GM19463 (cell line): ENCODE results near the gene IDUA.

Source experiments
- ATAC-seq: cut with Tn5 transposase; IDR thresholded peaks from one replicate; pipeline ENCODE4 v1.9.1; 2021; ENCODE audit warnings: mild to moderate bottlenecking, moderate library complexity; ENCODE audit not compliant: unreplicated experiment

Gene IDUA

DNA sequence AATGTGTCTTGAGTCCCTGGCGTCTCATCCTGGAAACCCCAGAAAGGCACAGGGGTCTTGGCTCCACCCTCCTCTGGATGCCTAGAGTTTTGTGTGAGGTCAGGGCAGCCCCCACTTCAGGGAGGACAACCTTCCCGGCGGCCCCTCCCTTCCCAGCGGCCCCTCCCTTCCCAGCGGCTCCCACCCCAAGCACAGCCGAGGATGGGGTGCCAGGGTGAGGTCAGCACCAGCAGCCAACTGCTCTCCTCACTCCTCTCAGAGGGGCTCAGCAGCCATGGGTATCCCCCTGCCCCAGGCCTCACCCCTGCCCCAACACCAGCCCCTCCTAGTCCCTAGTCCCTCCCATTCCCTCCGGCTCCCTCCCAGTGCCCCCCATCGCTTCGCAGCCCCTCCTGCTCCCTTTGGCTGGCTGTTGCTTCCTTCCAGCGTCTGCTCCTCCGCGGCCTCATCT, 30.9 kb upstream of the IDUA start:
- no peak for ATAC-seq

DNA sequence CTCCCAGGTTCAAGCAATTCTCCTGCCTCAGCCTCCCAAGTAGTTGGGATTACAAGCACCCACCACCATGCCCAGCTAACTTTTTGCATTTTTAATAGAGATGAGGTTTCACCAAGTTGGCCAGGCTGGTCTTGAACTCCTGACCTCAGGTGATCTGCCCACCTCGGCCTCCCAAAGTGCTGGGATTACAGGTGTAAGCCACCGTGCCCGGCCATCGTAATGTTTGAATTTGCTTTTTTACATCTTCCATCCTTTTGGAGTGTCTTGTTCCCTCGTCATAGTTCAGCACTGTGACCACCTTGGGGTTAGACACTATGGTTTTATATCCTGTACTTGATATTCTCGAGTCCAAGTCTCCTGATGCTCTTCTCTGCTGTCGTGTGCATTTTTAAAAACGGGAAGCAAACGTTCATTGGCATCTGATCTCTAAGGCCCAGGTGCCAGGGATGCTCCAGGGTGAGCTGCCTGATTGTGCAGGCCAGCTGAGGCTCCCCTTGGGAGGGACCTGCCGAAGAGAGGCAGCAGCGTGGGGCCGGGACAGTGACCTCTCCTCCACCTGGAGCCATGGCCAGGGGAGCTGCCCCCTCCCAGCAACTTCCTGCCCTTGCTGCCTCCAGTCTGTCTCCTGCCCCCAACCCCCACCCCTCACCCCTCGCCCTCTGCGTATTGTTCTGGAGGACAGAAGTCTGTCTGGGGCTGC, 30.2 kb upstream of the IDUA start:
- no peak for ATAC-seq

DNA sequence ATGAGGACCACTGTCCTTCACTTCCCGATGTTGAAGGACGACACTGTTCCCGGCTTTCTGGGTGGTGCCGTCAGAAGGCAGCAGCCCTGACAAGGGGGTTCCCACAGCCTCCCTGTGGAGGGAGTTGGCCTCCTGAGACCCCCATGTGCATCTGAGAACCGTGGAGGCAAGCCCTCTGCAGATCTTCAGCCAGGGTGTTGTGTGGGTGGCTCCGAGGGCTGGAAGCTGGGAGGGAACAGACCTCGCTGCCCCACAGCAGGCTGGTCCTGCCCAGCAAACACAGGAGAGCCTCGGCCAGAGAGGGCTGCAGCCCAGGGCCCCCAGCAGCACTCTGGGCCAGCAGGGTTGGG, 29.6 kb upstream of the IDUA start:
- no peak for ATAC-seq

DNA sequence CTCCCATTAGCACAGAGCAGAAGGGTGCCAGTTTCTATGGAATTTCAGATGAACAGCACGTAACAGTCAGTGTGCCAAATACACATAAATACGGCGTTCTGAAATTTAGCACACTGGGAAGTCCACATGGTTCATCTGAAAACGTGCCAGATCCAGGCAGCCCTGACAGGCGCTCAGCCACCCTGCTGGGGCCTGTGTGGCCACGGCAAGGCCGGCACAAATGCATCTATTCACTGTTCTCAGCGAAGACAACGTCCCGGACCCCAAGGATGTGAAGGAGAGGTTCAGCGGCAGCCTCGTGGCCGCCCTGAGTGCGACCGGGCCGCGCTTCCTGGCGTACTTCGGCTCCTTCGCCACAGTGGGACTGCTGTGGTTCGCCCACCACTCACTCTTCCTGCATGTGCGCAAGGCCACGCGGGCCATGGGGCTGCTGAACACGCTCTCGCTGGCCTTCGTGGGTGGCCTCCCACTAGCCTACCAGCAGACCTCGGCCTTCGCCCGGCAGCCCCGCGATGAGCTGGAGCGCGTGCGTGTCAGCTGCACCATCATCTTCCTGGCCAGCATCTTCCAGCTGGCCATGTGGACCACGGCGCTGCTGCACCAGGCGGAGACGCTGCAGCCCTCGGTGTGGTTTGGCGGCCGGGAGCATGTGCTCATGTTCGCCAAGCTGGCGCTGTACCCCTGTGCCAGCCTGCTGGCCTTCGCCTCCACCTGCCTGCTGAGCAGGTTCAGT, 29.1 kb upstream of the IDUA start:
- no peak for ATAC-seq

DNA sequence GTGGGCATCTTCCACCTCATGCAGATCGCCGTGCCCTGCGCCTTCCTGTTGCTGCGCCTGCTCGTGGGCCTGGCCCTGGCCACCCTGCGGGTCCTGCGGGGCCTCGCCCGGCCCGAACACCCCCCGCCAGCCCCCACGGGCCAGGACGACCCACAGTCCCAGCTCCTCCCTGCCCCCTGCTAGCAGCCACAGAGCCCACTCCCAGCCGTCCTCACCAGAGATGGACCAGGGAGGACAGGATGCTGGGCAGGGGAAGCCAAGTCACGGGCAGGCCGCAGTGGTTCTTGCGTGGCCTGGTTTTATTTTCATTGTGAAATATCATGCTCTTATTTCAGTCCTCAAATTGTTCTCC, 28.6 kb upstream of the IDUA start:
- no peak for ATAC-seq

DNA sequence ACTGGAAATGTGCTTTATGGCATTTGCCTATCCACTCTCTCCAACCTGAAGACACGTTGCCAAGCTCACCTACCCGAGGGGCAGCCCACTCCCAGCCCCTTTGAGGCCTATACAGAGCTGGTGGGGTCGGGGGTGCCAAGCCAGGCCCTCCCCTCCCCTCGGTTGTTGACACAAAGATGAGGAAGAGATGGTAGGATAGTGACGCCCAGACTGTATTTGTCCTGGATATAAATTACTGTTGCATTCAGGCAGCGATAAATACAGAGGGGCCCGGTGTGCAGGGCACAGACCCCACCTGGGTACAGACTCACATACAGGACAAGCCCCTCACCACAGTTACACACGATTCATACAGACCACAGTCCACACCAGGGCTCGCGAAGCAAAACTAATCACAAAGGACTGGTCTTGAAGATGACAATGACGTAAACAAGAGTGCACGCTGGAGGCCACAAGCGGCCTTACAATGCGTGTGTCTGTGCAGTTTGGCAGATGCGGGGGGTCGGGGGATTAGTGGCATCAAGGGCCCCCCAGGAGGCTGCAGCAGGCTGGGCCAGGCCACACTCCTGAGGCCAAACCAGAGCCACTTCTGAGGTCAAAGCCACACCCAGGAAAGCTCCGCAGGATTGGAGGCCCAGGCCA, 28.0 kb upstream of the IDUA start:
- no peak for ATAC-seq

DNA sequence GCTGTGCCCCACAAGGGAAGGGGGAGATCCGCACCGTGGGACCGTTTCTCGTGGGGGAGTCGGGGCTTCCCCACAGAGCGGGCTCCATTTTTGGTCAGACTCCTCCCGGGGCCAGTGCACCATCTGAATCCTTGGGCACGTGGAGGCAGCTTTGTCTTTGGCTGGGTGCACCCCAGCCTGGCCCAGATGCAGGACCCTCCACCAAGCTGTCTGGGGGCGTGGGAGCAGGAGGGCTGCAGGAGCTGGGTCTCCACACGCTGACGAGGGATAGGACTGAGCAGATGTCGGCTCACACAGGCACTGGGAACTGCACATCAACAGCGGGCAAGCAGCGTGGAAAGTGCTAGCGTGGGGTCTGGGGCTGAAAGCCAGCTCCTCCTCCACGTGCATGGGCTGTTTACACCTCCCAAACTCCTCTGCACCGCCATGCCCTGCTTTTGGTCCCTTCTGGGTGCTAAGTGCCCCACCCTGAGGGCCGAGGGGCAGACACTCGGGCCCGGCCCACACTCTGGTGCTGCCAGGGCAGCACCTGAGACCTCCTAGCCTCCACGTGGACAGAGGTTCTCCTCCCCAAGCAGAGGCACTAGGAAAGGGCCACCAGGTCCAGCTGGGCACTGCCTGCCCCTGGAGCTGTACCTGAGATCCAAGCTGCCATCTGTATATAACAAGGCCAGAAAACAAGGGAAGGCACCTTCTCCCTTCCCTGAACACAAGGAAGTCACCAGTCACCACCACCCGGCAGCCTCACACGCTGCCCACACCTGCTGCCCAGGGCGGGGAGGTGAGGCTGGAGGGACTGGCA, 27.3 kb upstream of the IDUA start:
- ATAC-seq: no peak

DNA sequence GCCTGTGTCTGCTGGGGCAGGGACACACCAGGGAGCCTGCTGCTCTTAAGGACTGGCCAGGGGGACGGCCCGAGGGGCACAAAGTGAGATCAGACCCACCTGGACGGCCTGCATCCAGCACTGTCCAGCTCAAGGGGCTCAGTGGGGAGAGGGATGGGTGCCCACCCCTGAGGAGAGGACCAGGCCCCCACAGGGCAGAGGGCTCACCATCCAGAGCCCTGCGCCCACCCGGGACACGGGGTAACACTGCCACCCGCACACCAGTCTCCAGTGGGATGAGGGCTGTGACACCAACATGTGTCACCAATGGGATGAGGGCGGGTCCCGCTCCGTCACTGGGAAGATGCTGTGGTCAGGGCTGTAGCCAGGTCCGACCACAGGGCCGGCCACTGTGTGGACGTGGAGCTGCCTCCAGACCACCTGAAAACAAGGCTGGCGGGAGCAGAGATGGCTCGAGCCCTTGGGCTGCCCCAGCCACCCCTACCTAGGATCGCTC, 26.7 kb upstream of the IDUA start:
- ATAC-seq: no peak

DNA sequence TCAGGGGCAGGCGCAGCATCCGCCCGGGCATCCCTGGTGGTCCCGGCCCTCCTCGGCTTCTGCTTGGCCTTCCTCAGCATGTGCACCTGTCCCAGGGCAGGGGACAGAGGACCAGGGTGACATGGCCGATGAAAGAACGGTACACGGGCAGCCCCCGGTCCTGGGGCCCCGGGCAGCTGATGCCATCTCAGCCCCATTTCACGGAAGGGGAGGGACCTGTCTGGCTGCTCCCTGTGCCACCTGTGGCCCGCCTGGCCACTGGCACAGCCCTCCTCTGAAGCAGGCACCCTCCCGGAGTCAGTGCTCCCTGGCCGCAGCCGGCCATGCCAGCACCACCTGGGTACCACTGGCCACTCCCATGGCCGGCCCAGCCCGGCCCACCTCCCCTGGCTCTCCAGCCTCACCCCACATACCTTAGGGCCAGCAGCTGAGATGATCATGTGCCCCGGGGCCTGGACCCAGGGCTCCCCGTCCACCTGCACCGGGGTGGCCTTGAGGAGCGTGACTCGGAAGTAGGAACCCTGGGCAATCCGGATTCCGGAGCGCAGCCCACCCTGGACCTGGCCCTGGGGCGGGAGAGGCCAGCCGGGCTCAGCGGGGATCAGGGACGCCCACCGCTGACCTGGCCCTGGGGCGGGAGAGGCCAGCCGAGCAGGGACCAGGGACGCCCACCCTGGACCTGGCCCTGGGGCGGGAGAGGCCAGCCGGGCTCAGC, 26.1 kb upstream of the IDUA start:
- ATAC-seq: no peak

DNA sequence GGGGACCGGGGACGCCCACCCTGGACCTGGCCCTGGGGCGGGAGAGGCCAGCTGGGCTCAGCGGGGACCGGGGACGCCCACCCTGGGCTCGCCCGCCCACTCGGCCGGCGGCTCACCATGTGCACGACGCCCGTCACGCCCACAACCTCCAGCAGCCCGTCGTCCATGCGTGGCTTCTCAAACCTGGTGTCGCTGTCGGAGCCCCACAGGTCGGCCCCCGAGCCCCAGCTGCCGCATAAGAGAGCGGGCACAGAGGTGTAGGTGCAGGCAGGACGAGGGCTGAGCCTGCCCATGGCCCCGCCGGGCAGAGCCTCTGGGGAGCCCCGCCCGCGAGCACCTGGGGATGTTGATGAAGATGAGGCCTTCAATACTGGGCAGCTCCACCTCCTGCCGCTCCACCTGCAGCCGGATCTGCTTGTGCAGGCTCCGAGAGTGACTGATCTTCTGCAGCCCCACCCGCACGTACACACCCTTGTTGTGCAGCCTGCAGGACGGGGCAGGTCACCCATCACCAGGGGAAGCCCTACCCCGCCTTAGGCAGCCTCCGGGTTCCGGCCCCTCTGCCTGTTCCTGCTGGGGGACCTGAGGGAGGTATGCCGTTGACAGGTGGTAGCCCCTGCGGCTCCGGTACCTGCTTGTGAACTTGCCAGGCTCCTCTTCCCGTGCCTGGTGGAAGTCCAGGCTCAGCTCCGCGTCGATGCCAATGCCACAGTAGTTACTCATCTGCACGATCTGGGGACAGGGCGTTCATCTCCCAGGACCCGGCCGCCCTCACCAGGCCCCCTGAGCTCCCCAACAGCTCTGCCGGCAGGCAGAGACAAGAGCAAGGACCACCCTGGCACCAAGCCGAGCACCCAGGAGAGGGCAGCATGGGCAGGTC, 25.3 kb upstream of the IDUA start:
- ATAC-seq: no peak

DNA sequence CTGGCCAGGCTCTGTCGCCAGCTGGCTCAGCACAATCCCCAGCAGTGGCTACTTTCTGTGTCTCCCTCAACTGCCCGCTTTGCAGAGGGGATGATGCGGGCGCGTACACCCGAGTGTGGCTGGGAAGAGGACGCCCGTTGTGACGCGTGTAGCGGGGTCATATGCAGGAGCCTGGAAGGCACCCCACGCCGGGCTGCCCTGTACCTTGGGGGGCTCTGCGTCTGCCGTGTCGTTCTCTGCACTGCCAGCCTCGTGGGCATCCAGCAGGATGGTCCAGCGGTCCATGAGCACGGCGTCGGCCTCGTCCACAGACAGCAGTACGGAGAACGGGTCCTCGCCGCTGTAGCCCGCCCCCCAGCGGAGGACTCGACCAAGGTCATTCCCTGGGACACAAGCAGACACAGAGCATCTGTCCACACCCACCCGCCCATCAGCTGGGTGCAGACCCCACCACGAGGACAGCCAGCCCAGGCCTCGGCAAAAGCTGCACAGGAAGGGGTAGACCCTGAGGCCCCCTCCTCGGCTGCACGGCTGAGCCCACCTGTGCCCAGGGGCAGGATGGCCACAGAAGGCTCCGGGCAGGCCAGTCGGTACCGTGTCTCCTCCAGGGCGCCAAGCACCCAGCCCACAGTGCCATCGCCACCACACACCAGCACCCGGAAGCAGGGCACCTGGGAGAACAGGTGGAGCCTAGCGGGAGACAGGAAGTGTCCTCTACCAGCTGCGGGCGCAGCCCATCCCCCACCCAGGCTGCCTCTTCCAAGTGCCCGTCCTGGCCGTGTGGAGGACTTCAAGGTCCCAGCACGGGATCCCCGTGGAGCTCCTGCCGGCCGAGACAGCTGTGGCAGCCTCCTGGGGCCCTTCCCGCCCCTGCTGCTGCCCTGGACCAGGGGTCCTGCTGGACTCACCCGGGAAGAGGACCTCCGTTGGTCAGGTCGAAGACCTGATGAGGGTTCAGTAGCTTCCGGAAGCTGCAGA, 24.3 kb upstream of the IDUA start:
- ATAC-seq: no peak

DNA sequence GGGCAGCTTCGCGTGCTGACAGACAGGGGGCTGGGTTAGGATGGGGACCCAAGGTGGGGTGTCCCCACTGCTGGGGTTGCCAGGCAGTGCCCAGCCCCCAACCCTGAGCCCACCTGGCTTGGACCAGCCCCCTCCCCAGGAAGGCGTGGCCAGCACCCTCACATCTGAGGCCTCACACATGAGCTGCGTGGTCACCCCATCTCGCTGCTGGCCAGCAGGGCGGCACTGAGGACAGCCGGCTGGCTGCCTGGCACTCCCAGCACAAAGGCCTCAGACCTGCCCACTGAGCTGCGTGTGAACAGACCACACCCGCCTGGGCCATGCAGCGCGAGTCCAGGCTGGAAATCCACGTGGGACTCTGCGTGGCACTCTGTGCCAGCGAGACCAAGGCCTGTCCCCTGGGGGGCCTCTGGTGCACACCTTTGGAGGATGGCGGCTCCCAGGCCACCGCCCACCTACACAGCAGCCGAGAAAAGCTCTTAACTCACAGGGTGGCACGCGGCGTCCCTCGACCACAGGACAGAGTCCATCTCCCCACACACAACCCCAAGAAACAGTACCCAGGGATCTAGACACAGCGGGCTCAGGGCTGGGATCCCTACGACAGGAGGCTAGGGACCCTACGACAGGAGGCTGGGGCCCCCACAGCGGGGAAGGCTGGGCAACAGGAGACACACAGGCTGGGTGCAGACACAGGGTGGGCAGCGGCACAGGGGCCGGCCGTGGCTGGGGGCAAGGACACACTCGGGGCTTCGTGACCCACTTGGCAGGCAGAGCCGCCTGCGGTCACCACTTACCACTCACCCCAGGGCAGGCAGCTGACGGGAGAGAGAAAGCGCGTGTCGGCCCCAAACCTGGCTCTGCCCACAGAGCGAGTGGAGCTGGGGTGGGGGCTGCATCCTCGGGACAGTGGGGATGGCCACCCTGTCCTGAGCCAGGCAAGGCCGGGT, 23.3 kb upstream of the IDUA start:
- no peak for ATAC-seq

DNA sequence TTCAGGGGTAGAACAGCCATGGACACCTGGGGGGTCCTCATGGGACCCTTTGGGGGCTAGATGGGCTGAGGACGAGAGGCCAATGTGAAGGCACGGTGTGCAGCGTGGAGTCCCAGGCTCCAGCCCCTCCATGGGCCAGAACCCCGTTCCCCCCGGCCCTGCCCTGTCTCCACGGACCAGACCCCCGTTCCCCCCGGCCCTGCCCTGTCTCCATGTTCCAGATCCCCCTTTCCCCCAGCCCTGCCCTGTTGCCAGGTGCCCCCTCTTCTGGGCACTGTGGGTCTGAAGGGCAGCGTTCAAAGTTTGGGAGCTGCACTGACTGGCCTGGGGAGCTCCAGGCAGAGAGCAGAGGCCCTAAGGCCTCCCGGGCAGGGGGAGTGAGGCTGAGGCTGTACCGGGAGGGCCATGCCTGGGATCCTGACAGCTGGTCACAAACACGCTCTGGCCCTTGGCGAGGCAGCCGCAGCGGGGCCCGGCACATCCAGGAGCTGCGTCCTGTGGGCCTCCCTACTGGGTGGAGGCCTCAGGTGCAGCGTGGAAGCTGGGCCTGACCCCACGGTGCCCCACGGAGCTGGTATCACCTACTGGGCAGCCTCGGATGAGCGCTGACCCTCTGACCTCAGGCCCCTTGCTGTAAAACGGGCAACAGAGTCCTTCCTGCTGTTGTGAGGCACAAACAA, 22.4 kb upstream of the IDUA start:
- ATAC-seq: no peak

DNA sequence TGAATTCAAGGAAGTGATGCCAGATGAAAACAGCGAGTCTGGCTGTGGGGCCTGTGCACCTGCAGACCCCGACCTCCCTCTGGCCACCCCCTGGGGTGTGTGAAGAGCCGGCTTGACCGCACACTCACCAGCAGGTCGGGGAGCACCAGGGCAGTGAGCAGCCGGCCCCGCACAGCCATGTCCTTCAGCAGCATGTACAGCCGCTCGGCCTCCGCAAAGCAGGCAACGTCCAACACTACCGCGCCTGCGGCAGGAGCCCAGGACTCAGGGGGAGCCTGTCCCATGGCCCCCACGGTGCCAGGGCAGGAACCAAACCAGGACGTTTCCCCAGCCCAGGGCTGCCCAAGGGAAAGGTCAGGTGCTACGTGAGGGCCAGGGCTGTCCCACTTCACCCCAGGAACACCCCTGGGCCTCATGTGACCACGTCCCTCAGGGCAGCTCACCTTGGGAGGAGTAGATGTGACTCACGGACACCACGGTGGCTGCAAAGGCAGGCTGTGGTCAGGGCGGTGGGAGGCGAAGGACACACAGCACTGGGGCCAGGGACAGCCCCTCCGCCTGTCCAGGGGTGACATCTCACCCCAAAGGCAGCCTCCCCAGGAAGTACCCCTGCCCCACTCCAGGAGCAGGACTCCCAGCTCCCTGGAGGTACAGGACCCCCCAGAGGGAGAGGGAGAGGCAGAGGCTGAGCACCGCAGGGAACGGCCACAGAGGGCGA, 21.6 kb upstream of the IDUA start:
- no peak for ATAC-seq

DNA sequence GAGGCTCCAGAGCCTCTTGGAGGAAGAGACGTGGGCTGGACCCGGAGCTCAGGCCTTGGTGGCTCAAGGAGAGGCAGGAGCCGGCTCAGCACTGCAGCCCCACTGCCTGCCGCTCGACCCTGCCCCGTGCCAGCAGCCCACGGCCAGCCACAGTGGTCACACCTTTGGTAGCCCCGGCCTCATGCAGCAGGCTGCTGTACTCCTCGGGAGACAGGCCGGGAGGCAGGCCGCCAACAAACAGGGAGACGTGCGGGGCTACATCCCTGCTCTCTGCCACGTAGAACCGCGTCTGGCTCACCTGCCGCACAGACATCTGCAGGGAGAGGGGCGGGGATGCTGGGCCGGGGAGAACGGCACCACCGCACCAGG, 21.1 kb upstream of the IDUA start:
- ATAC-seq: no peak
